IMR-90 (cell line): ENCODE results near the gene BAMBI. TPM values are rescaled to one million over a fixed set of nuclear protein-coding genes. Genes with fewer than 3 reads are reported as not detected.

Experiments used
- ATAC-seq: fragments of 200-7000 bp; cut with Tn5 transposase; 2 replicates; pipeline ENCODE4 v1.9.1; 2020; ENCODE audit warnings: low read depth, mild to moderate bottlenecking, moderate library complexity
- BruUV-seq: library from RNA; stranded (reverse); fragments of 400-500 nt; replicated peaks from 2 replicates; lab custom pipeline; 2021; lab: Mats Ljungman, UMichigan
- CTCF ChIA-PET: fragments of 300-600 bp; formaldehyde crosslinking; extraction: SDS; loops from one replicate; lab custom pipeline; 2021; ENCODE audit warnings: antibody characterized with exemption; lab: Yijun Ruan, JAX
- POLR2A ChIA-PET: fragments of 300-600 bp; sonication (Branson Sonifier 250); formaldehyde crosslinking; loops from one replicate; lab custom pipeline; 2022; ENCODE audit warnings: antibody characterized with exemption; ENCODE audit not compliant: unreplicated experiment; lab: Charles Lee
- DNase-seq: peaks from one replicate; pipeline ENCODE4 v3.0.0; 2013
- H2AFZ ChIP-seq: replicated peaks from 2 replicates; pipeline ENCODE3; 2013; ENCODE audit warnings: low read length, mild to moderate bottlenecking; ENCODE audit not compliant: poor library complexity
- H2AK5ac ChIP-seq: 2 replicates; pipeline ENCODE4 v1.6.1; 2013; ENCODE audit warnings: low read depth, low read length, inconsistent platforms
- H2AK9ac ChIP-seq: replicated peaks from 2 replicates; pipeline ENCODE3; 2013; ENCODE audit warnings: mild to moderate bottlenecking, low read depth, low read length, moderate library complexity; ENCODE audit not compliant: poor library complexity
- H2BK120ac ChIP-seq: 2 replicates; pipeline ENCODE4 v1.6.1; 2013; ENCODE audit warnings: low read depth, low read length, inconsistent platforms
- H2BK15ac ChIP-seq: 3 replicates; pipeline ENCODE4 v1.6.1; 2013; ENCODE audit warnings: low read depth, low read length, inconsistent platforms
- H2BK20ac ChIP-seq: 2 replicates; pipeline ENCODE4 v1.6.1; 2013; ENCODE audit warnings: low read depth, mild to moderate bottlenecking, inconsistent platforms, low read length, moderate library complexity
- H2BK5ac ChIP-seq: 2 replicates; pipeline ENCODE4 v1.6.1; 2013; ENCODE audit warnings: mild to moderate bottlenecking, low read depth, low read length, inconsistent platforms; ENCODE audit not compliant: poor library complexity, severe bottlenecking
- H3K14ac ChIP-seq: replicated peaks from 2 replicates; pipeline ENCODE4 v1.6.1; 2013; ENCODE audit warnings: low read depth, low read length, inconsistent platforms
- H3K18ac ChIP-seq: 2 replicates; pipeline ENCODE4 v1.6.1; 2013; ENCODE audit warnings: low read depth, low read length, control low read depth
- H3K23ac ChIP-seq: 2 replicates; pipeline ENCODE4 v1.6.1; 2013; ENCODE audit warnings: low read depth, low read length, inconsistent platforms
- H3K27ac ChIP-seq: 2 replicates; pipeline ENCODE4 v1.5.1; 2013; ENCODE audit warnings: mild to moderate bottlenecking, control low read depth, low read length; ENCODE audit not compliant: insufficient read depth
- H3K27me3 ChIP-seq: 2 replicates; pipeline ENCODE4 v1.6.1; 2013; ENCODE audit warnings: low read length; ENCODE audit not compliant: control insufficient read depth, insufficient read depth
- H3K36me3 ChIP-seq: 2 replicates; pipeline ENCODE4 v1.6.1; 2013; ENCODE audit warnings: low read length, mixed read lengths; ENCODE audit not compliant: control insufficient read depth, insufficient read depth
- H3K4ac ChIP-seq: 2 replicates; pipeline ENCODE4 v1.6.1; 2013; ENCODE audit warnings: low read depth, low read length, inconsistent platforms
- H3K4me1 ChIP-seq: 2 replicates; pipeline ENCODE4 v1.6.1; 2013; ENCODE audit warnings: low read length, mixed read lengths; ENCODE audit not compliant: control insufficient read depth, insufficient read depth
- H3K4me2 ChIP-seq: 2 replicates; pipeline ENCODE4 v1.6.1; 2013; ENCODE audit warnings: low read depth, mild to moderate bottlenecking, control low read depth, low read length, moderate library complexity
- H3K4me3 ChIP-seq: 2 replicates; pipeline ENCODE4 v1.5.1; 2013; ENCODE audit warnings: low read depth, mild to moderate bottlenecking, control low read depth, low read length, moderate library complexity; ENCODE audit not compliant: insufficient read depth
- H3K56ac ChIP-seq: 2 replicates; pipeline ENCODE4 v1.6.1; 2013; ENCODE audit warnings: low read length, inconsistent platforms; ENCODE audit not compliant: insufficient read depth; ENCODE audit errors: extremely low read depth
- H3K79me1 ChIP-seq, 2 experiments: 2 replicates each; pipeline ENCODE4 v1.6.1; 2013; ENCODE audit warnings: low read length in 2 of 2, inconsistent platforms in 1 of 2, low read depth in 1 of 2
- H3K9ac ChIP-seq: 2 replicates; pipeline ENCODE4 v1.6.1; 2013; ENCODE audit warnings: low read depth, low read length, control low read depth
- H3K9me1 ChIP-seq: 2 replicates; pipeline ENCODE4 v1.6.1; 2013; ENCODE audit warnings: low read length, inconsistent platforms; ENCODE audit not compliant: insufficient read depth
- H3K9me3 ChIP-seq: 2 replicates; pipeline ENCODE4 v1.6.1; 2013; ENCODE audit warnings: low read length; ENCODE audit not compliant: control insufficient read depth, insufficient read depth
- H4K20me1 ChIP-seq: 2 replicates; pipeline ENCODE4 v1.6.1; 2013; ENCODE audit warnings: low read length, inconsistent platforms; ENCODE audit not compliant: insufficient read depth
- H4K5ac ChIP-seq: 2 replicates; pipeline ENCODE4 v1.6.1; 2013; ENCODE audit warnings: mild to moderate bottlenecking, low read depth, low read length, control low read depth
- H4K8ac ChIP-seq, 2 experiments: 2 replicates each; pipeline ENCODE4 v1.6.1; 2013; ENCODE audit warnings: low read depth in 2 of 2, low read length in 2 of 2, control low read depth in 1 of 2, inconsistent platforms in 1 of 2
- H4K91ac ChIP-seq: 2 replicates; pipeline ENCODE4 v1.6.1; 2013; ENCODE audit warnings: low read depth, low read length, inconsistent platforms; ENCODE audit not compliant: insufficient read depth
- CEBPB ChIP-seq: IDR thresholded peaks from 2 replicates; pipeline ENCODE4 v1.6.1; 2012; ENCODE audit warnings: low read depth, low read length, improper control_type of control experiment
- CHD1 ChIP-seq: IDR thresholded peaks from 2 replicates; pipeline ENCODE4 v1.6.1; 2012; ENCODE audit warnings: low read depth, low read length, improper control_type of control experiment
- FOS ChIP-seq: fragments of 150-350 bp; IDR thresholded peaks from 2 replicates; pipeline ENCODE4 v1.6.1; 2016; ENCODE audit warnings: low read depth, low read length
- MAZ ChIP-seq: IDR thresholded peaks from 2 replicates; pipeline ENCODE4 v1.6.1; 2012; ENCODE audit warnings: low read depth, mild to moderate bottlenecking, low read length, improper control_type of control experiment, moderate library complexity, borderline replicate concordance
- MXI1 ChIP-seq: IDR thresholded peaks from 2 replicates; pipeline ENCODE4 v1.6.1; 2012; ENCODE audit warnings: low read depth, mild to moderate bottlenecking, low read length, moderate library complexity, borderline replicate concordance
- RCOR1 ChIP-seq: IDR thresholded peaks from 2 replicates; pipeline ENCODE4 v1.6.1; 2012; ENCODE audit warnings: mild to moderate bottlenecking, low read length, improper control_type of control experiment; ENCODE audit not compliant: insufficient replicate concordance
- SMC3 ChIP-seq: fragments of 150-350 bp; IDR thresholded peaks from 2 replicates; pipeline ENCODE4 v1.6.1; 2016; ENCODE audit warnings: low read depth, mild to moderate bottlenecking, antibody characterized with exemption, low read length, moderate library complexity
- WGBS, 2 experiments: methylation state at CpG; one replicate each; pipeline versions ENCODE4 v1.1.5 to v1.1.7; 2013; ENCODE audit warnings: missing lambda C conversion rate in 2 of 2; ENCODE audit not compliant: insufficient read length in 1 of 2; ENCODE audit errors: extremely low coverage in 2 of 2; 5-methylcytosine and 5-hydroxymethylcytosine counted together
- dilution Hi-C: fragments of 300-500 bp; cut with HindIII; formaldehyde crosslinking; loops from one replicate; pipeline ENCODE4 v1.14.3; 2018; ENCODE audit warnings: low sequenced_read_pairs; ENCODE audit not compliant: unreplicated experiment
- in situ Hi-C: fragments of 300-500 bp; cut with MboI; formaldehyde crosslinking; loops from 3 replicates; pipeline ENCODE4 v1.14.3; 2019; ENCODE audit warnings: low sequenced_read_pairs, inconsistent platforms, mixed read lengths
- intact Hi-C: fragments of 100-400 bp; cut with micrococcal nuclease; formaldehyde crosslinking; loops from 2 replicates; pipeline ENCODE4 v1.10.0; 2022
- polyA plus RNA-seq, 3 experiments: library from polyadenylated mRNA; depleted of rRNA; stranded (reverse); fragments of >200 nt; gene quantifications; 2 replicates each; pipeline ENCODE4 v1.2.3, GENCODE V29; 2012; ENCODE audit warnings: low replicate concordance in 1 of 3
- total RNA-seq: library from RNA; depleted of rRNA; stranded (reverse); fragments of >200 nt; gene quantifications from 2 replicates; pipeline ENCODE4 v1.2.3, GENCODE V29; 2012
- TF ChIP-seq, protein P1 (sequence below): fragments of 150-350 bp; IDR thresholded peaks from 2 replicates; pipeline ENCODE4 v1.6.1; 2016; ENCODE audit warnings: low read depth, mild to moderate bottlenecking, low read length, moderate library complexity, borderline replicate concordance
- TF ChIP-seq, protein P2 (sequence below): conservative IDR thresholded peaks from 2 replicates; pipeline ENCODE4 v1.5.1; 2012; ENCODE audit warnings: mild to moderate bottlenecking, low read depth, low read length, improper control_type of control experiment

BAMBI gene
- total and polyA plus RNA-seq, 2 of the 4 experiments (the other 2 are of a cell fraction): 14.4 to 19.4 TPM

DNA sequence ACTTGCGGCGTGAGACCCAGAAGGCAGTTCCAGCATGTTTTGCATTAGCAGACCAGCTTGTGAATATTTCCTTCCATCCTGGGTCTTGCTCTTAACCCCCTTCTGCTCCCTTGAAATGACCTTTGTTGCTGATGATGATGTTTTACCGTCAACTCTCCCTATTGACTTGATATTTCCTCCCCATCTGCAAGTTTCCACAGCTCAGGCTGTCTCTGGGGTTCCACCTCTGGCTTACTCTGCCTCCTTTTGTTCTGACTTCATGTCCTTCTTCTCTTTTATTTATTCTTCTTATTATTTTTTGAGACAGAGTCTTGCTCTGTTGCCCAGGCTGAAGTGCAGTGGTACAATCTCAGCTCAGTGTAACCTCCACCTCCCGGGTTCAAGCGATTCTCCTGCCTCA lies 17.2 kb downstream of the BAMBI start:
- Histone ChIP-seq H4K91ac (no peak overlapping the region), H3K23ac (no peak overlapping the region), H3K9ac (no peak overlapping the region), H2BK5ac (no peak overlapping the region), H4K20me1 (no peaks in the 10 kb centered on the region), H3K14ac (no peak overlapping the region), H2AK5ac (no peak overlapping the region), H3K9me1 (no peaks in the 10 kb centered on the region), H3K27me3 (no peaks in the 10 kb centered on the region; the same call in none of the 2 replicates), H3K4me2 (no peak overlapping the region), H2BK20ac (no peak overlapping the region), H3K18ac (no peak overlapping the region), H4K8ac (no peak overlapping the region), H2BK120ac (no peak overlapping the region), H2BK15ac (no peak overlapping the region), H3K9me3 (no peaks in the 10 kb centered on the region), H3K4ac (no peak overlapping the region), H3K79me1 (no peaks in the 10 kb centered on the region), H3K36me3 (no peaks in the 10 kb centered on the region), H3K4me1 (no peaks in the 10 kb centered on the region), H2AK9ac (no peak overlapping the region), H2AFZ (no peak overlapping the region), H3K56ac (no peak overlapping the region), H4K5ac (no peak overlapping the region), H3K4me3 (no peak overlapping the region), H3K27ac (no peak overlapping the region)
- in situ Hi-C loops (loop anchor here (25.0 kb wide), 1 partner anchor 93 kb away; no protein-coding TSS in a partner anchor), dilution Hi-C loops (no loop called here), intact Hi-C loops (no loop called here)
- TF ChIP-seq, protein P1, sequence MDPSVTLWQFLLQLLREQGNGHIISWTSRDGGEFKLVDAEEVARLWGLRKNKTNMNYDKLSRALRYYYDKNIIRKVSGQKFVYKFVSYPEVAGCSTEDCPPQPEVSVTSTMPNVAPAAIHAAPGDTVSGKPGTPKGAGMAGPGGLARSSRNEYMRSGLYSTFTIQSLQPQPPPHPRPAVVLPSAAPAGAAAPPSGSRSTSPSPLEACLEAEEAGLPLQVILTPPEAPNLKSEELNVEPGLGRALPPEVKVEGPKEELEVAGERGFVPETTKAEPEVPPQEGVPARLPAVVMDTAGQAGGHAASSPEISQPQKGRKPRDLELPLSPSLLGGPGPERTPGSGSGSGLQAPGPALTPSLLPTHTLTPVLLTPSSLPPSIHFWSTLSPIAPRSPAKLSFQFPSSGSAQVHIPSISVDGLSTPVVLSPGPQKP: no peak
- TF ChIP-seq MXI1 (no peak), RCOR1 (no peak), CEBPB (no peak), SMC3 (no peak), MAZ (no peak), FOS (no peak), CHD1 (no peak)
- TF ChIP-seq, protein P2, sequence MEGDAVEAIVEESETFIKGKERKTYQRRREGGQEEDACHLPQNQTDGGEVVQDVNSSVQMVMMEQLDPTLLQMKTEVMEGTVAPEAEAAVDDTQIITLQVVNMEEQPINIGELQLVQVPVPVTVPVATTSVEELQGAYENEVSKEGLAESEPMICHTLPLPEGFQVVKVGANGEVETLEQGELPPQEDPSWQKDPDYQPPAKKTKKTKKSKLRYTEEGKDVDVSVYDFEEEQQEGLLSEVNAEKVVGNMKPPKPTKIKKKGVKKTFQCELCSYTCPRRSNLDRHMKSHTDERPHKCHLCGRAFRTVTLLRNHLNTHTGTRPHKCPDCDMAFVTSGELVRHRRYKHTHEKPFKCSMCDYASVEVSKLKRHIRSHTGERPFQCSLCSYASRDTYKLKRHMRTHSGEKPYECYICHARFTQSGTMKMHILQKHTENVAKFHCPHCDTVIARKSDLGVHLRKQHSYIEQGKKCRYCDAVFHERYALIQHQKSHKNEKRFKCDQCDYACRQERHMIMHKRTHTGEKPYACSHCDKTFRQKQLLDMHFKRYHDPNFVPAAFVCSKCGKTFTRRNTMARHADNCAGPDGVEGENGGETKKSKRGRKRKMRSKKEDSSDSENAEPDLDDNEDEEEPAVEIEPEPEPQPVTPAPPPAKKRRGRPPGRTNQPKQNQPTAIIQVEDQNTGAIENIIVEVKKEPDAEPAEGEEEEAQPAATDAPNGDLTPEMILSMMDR: no peak
- ATAC-seq: no peak
- BruUV-seq: no TSS peak
- DNase-seq: no peak
- ChIA-PET POLR2A (no interaction called here), CTCF (interaction anchor here (0.6 kb wide), 1 partner anchor 561 kb away, joined by 3 read pairs; no protein-coding TSS in a partner anchor)
- 94% methylated on average over 3 of the region's 5 CpGs; no CpG with 5 or more reads in 1 of the 2 experiments for WGBS, 2 experiments
